WTC11 (cell line): ENCODE data around the gene ZFP62. TPM values are rescaled to one million over a fixed set of nuclear protein-coding genes. Genes with fewer than 3 reads are reported as not detected.

Experiments
- ATAC-seq: fragments of 200-7000 bp; cut with Tn5 transposase; 2 replicates; pipeline ENCODE4 v1.10.0; 2021; ENCODE audit warnings: mild to moderate bottlenecking, moderate library complexity
- CTCF ChIA-PET: fragments of 300-600 bp; sonication (Branson Sonifier 250); formaldehyde crosslinking; loops from one replicate; lab custom pipeline; 2021; ENCODE audit warnings: antibody characterized with exemption; lab: Charles Lee
- POLR2A ChIA-PET: fragments of 350-600 bp; sonication (Branson Sonifier 250); formaldehyde crosslinking; loops from one replicate; lab custom pipeline; 2021; ENCODE audit warnings: antibody characterized with exemption; lab: Charles Lee
- DNase-seq: peaks from one replicate; pipeline ENCODE4 v3.0.0; 2021; ENCODE audit warnings: low spot score
- H3K27ac Mint-ChIP-seq: 2 replicates; pipeline ENCODE4 v1.8.0; 2021; ENCODE audit warnings: mixed read lengths
- H3K27me3 Mint-ChIP-seq: 2 replicates; pipeline ENCODE4 v1.8.0; 2021; ENCODE audit warnings: low read depth, mild to moderate bottlenecking, moderate library complexity, mixed read lengths
- H3K36me3 Mint-ChIP-seq: 2 replicates; pipeline ENCODE4 v1.8.0; 2021; ENCODE audit warnings: mixed read lengths
- H3K4me1 Mint-ChIP-seq: 2 replicates; pipeline ENCODE4 v1.8.0; 2022; ENCODE audit warnings: mixed read lengths
- H3K4me3 Mint-ChIP-seq: 2 replicates; pipeline ENCODE4 v1.8.0; 2021; ENCODE audit warnings: mild to moderate bottlenecking, moderate library complexity, mixed read lengths
- H3K9me3 Mint-ChIP-seq: 2 replicates; pipeline ENCODE4 v1.8.0; 2021; ENCODE audit warnings: mixed read lengths
- AR ChIP-seq: fragments of 250-450 bp; sonication (Bioruptor Pico); IDR thresholded peaks from 2 replicates; pipeline ENCODE4 v1.9.0; 2021; ENCODE audit warnings: mild to moderate bottlenecking
- ATF2 ChIP-seq: sonication (generic); formaldehyde crosslinking; IDR thresholded peaks from 2 replicates; pipeline ENCODE4 v1.8.1; 2022; ENCODE audit warnings: low read depth, missing genetic modification reagents, borderline replicate concordance
- ELF4 ChIP-seq: sonication (generic); formaldehyde crosslinking; IDR thresholded peaks from 2 replicates; pipeline ENCODE4 v1.8.1; 2022; ENCODE audit warnings: low read depth, mild to moderate bottlenecking, moderate library complexity, missing genetic modification reagents
- EMX1 ChIP-seq: fragments of 250-450 bp; sonication (Bioruptor Pico); IDR thresholded peaks from 2 replicates; pipeline ENCODE4 v1.8.0; 2021; ENCODE audit warnings: mild to moderate bottlenecking
- ESRRA ChIP-seq: sonication (generic); formaldehyde crosslinking; IDR thresholded peaks from 2 replicates; pipeline ENCODE4 v1.8.1; 2022; ENCODE audit warnings: mild to moderate bottlenecking, missing genetic modification reagents, borderline replicate concordance
- IRF2 ChIP-seq: sonication (generic); formaldehyde crosslinking; IDR thresholded peaks from 2 replicates; pipeline ENCODE4 v1.8.0; 2022; ENCODE audit warnings: low read depth, missing genetic modification reagents, borderline replicate concordance
- MXD4 ChIP-seq: fragments of 250-450 bp; sonication (Bioruptor Pico); IDR thresholded peaks from 2 replicates; pipeline ENCODE4 v1.8.0; 2021; ENCODE audit warnings: mild to moderate bottlenecking, moderate library complexity, borderline replicate concordance
- MYBL2 ChIP-seq: sonication (generic); formaldehyde crosslinking; IDR thresholded peaks from 2 replicates; pipeline ENCODE4 v1.8.1; 2023; ENCODE audit warnings: mild to moderate bottlenecking, moderate library complexity, missing genetic modification reagents
- NR2C2 ChIP-seq: sonication (generic); formaldehyde crosslinking; IDR thresholded peaks from 2 replicates; pipeline ENCODE4 v1.8.0; 2022; ENCODE audit warnings: mild to moderate bottlenecking, missing genetic modification reagents
- SOX15 ChIP-seq: fragments of 250-450 bp; sonication (Bioruptor Pico); IDR thresholded peaks from 2 replicates; pipeline ENCODE4 v1.9.0; 2021; ENCODE audit warnings: mild to moderate bottlenecking
- TEAD1 ChIP-seq: sonication (generic); formaldehyde crosslinking; IDR thresholded peaks from 2 replicates; pipeline ENCODE4 v1.8.0; 2022; ENCODE audit warnings: mild to moderate bottlenecking, missing genetic modification reagents
- ZBTB21 ChIP-seq: sonication (generic); formaldehyde crosslinking; IDR thresholded peaks from 2 replicates; pipeline ENCODE4 v1.8.1; 2023; ENCODE audit warnings: mild to moderate bottlenecking, missing genetic modification reagents, borderline replicate concordance
- ZBTB43 ChIP-seq: sonication (generic); formaldehyde crosslinking; IDR thresholded peaks from 2 replicates; pipeline ENCODE4 v1.8.1; 2023; ENCODE audit warnings: mild to moderate bottlenecking, missing genetic modification reagents
- ZNF121 ChIP-seq: sonication (generic); formaldehyde crosslinking; IDR thresholded peaks from 2 replicates; pipeline ENCODE4 v1.8.0; 2023; ENCODE audit warnings: missing genetic modification reagents
- ZNF138 ChIP-seq: sonication (generic); formaldehyde crosslinking; conservative IDR thresholded peaks from 2 replicates; pipeline ENCODE4 v1.8.1; 2022; ENCODE audit warnings: mild to moderate bottlenecking, moderate library complexity, missing genetic modification reagents
- ZNF425 ChIP-seq: fragments of 250-450 bp; sonication (Bioruptor Pico); conservative IDR thresholded peaks from 2 replicates; pipeline ENCODE4 v1.9.0; 2021; ENCODE audit warnings: mild to moderate bottlenecking
- total RNA-seq: library from RNA; stranded (reverse); gene quantifications from 3 replicates; pipeline ENCODE4 v1.2.3, GENCODE V29; 2021
- TF ChIP-seq, protein P1 (sequence below): sonication (generic); formaldehyde crosslinking; conservative IDR thresholded peaks from 2 replicates; pipeline ENCODE4 v1.8.1; 2023; ENCODE audit warnings: mild to moderate bottlenecking, low read depth, missing genetic modification reagents, moderate library complexity

The ZFP62 gene
- total RNA-seq, 1 experiment from 2014 or later = 41.2 TPM

- TF ChIP-seq TEAD1 (no peak), MXD4 (CRISPR knock-in tag) (no peak)
- TF ChIP-seq, all 79 proteins: peak for 0
Observed at GRCh38 chr5:180858586-180858985, 2.5 kb downstream of the ZFP62 start (continued).

DNA sequence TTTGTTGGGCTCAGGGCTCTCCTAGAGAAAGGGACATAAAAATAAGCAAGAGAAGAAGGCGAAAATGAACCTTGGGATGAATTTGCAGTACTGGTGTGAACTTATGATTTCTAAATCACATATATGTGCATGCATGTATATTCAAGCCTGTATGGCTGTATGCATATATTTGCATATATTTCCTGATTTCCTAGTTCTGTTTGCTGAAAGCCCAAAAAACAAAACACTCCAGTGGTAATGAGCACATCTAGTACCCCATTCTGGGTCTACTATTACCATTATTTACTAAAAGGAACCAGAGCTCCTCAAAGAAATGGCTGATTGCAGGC is 7.3 kb downstream of the ZFP62 start:
- Mint-ChIP-seq H3K36me3 (peaks cover 87% of the 10 kb centered on the region), H3K4me3 (no peak overlapping the region), H3K9me3 (peaks cover 53% of the 10 kb centered on the region), H3K27me3 (peaks cover 5% of the 10 kb centered on the region), H3K27ac (no peak overlapping the region), H3K4me1 (peaks cover under 1% of the 10 kb centered on the region; the same call in 1 of the 2 replicates)
- no peak for ATAC-seq
- ChIA-PET CTCF (interaction anchor here (0.7 kb wide), 1 partner anchor 100 kb away, joined by 3 read pairs; no protein-coding TSS in a partner anchor), POLR2A (no interaction called here)
- DNase-seq = no peak
- TF ChIP-seq IRF2 (no peak), ESRRA (CRISPR knock-in tag) (no peak), EMX1 (CRISPR knock-in tag) (no peak), AR (CRISPR knock-in tag) (no peak), ZNF121 (CRISPR knock-in tag) (no peak), ZNF138 (no peak), MXD4 (CRISPR knock-in tag) (no peak)

DNA sequence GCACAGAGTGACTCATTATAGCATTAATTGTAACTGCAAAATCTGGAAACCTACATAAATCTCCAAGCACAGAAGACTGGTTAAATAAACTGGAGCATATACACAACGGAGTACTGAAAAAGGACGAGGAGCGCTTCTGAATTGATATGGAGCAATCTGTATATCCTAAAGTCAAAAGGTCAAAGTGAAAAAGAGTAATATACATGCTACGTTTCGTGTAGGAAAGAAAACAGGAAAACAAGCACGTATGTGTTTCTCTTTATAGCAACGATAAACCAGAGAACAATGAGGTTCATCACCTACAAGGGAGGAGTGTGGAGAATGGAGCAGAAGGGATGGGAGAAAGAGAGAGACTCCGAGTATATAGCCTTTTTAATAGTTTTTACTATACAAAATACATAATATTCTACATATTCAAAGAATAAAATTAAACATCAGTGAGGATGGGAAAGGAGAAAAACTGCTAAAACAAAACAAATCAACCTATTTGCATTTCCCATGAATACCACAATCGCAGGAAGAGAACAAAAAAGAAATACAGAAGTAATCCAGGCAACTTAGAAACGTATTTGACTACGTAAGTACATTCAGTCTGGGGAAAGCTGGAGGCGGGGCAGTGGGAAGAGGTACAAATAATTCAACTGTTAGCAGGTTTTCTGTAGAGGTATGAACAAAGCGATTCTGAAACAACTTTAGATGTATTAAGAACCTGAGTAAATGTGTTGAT is 7.8 kb downstream of the ZFP62 start:
- Mint-ChIP-seq H3K27ac (no peak overlapping the region), H3K4me1 (no peaks in the 10 kb centered on the region)
- DNase-seq = no peak
- POLR2A ChIA-PET = no interaction called here
- TF ChIP-seq ZBTB21 (CRISPR knock-in tag) (no peak), NR2C2 (CRISPR knock-in tag) (no peak), SOX15 (no peak), MYBL2 (CRISPR knock-in tag) (no peak), AR (CRISPR knock-in tag) (no peak), ZBTB43 (CRISPR knock-in tag) (no peak), ZNF425 (CRISPR knock-in tag) (no peak), ATF2 (CRISPR knock-in tag) (no peak), ELF4 (CRISPR knock-in tag) (no peak)
- TF ChIP-seq, protein P1, sequence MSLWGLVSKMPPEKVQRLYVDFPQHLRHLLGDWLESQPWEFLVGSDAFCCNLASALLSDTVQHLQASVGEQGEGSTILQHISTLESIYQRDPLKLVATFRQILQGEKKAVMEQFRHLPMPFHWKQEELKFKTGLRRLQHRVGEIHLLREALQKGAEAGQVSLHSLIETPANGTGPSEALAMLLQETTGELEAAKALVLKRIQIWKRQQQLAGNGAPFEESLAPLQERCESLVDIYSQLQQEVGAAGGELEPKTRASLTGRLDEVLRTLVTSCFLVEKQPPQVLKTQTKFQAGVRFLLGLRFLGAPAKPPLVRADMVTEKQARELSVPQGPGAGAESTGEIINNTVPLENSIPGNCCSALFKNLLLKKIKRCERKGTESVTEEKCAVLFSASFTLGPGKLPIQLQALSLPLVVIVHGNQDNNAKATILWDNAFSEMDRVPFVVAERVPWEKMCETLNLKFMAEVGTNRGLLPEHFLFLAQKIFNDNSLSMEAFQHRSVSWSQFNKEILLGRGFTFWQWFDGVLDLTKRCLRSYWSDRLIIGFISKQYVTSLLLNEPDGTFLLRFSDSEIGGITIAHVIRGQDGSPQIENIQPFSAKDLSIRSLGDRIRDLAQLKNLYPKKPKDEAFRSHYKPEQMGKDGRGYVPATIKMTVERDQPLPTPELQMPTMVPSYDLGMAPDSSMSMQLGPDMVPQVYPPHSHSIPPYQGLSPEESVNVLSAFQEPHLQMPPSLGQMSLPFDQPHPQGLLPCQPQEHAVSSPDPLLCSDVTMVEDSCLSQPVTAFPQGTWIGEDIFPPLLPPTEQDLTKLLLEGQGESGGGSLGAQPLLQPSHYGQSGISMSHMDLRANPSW = no peak
- TF ChIP-seq, all 79 proteins: peak for 0
- Mint-ChIP-seq H3K27me3 (peaks cover 11% of the 10 kb centered on the region), H3K36me3 (peaks cover 87% of the 10 kb centered on the region), H3K9me3 (peaks cover 58% of the 10 kb centered on the region), H3K4me3 (no peak overlapping the region)
- CTCF ChIA-PET = interaction anchor here (0.7 kb wide), 1 partner anchor 101 kb away, joined by 3 read pairs; no protein-coding TSS in a partner anchor
- ATAC-seq = no peak
